HL-60 (cell line): Measurements from ENCODE around the gene MFAP1.
"Not testable (repeated sequence)": the region's sequence is repeated elsewhere in the genome, so short reads cannot be mapped to it uniquely, and the experiment has no call there.

Experiments
- DNase-seq, 2 experiments: peaks; one replicate each; pipeline ENCODE4 v3.0.0-alpha.2; 2010 to 2020; ENCODE audit warnings: low read depth in 1 of 2, low spot score in 1 of 2
- H3K27ac ChIP-seq: fragments of 250-450 bp; sonication (Bioruptor Pico); replicated peaks from 2 replicates; pipeline ENCODE4 v1.5.1; 2020; ENCODE audit warnings: mild to moderate bottlenecking, moderate library complexity
- H3K27me3 ChIP-seq: fragments of 250-450 bp; sonication (Bioruptor Pico); 2 replicates; pipeline ENCODE4 v1.5.1; 2021; ENCODE audit warnings: mild to moderate bottlenecking, moderate library complexity; ENCODE audit not compliant: insufficient read depth, poor library complexity, severe bottlenecking
- H3K4me3 ChIP-seq: replicated peaks from 2 replicates; pipeline ENCODE4 v1.5.1; 2011; ENCODE audit warnings: mild to moderate bottlenecking, control low read depth, low read length; ENCODE audit not compliant: insufficient read depth
- GABPA ChIP-seq: IDR thresholded peaks from 2 replicates; pipeline ENCODE4 v1.6.1; 2012; ENCODE audit warnings: low read depth
- POLR2AphosphoS5 ChIP-seq: IDR thresholded peaks from 2 replicates; pipeline ENCODE4 v1.6.1; 2012; ENCODE audit warnings: low read depth
- SPI1 ChIP-seq: IDR thresholded peaks from 2 replicates; pipeline ENCODE4 v1.6.1; 2012; ENCODE audit warnings: low read depth, mild to moderate bottlenecking, borderline replicate concordance
- TF ChIP-seq, protein P1 (sequence below): IDR thresholded peaks from 2 replicates; pipeline ENCODE4 v1.6.1; 2012; ENCODE audit warnings: low read depth; ENCODE audit not compliant: insufficient replicate concordance
- TF ChIP-seq, protein P2 (sequence below): IDR thresholded peaks from one replicate; pipeline ENCODE4 v1.5.1; 2011; ENCODE audit warnings: low read length, control low read depth, inconsistent platforms; ENCODE audit not compliant: insufficient read depth

The MFAP1 gene

DNA sequence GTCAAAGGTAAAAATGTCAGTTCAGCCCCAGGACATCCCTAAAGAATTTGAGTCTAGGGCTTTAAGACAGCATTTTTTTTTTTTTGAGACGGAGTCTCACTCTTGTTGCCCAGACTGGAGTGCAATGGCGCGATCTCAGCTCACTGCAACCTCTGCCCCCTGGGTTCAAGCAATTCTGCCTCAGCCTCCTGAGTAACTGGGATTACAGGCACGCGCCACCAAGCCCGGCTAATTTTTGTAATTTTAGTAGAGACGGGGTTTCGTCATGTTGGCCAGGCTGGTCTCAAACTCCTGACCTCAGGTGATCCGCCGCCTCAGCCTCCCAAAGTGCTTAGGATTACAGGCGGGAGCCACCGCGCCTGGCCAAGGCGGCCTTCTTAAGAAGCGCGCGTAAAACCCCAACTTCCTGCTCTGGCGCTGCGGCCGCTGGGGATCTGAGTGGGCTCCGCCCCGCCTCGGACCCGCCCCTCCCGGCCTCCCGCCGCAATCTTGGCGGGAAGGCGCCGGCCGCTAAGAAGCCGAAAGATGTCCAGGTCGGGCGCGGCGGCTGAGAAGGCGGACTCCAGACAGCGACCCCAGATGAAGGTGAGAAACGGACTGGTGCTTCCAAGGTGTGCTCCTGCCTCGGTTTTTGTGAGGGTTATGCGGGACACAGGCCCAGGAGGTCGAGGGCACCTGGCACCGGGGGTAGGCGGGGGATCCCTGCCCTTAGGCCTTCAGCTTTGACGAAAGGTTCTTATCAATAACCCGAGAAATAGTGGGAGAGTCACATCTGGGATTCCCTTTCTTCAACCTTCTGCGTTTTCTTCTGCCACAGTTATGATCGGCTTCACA, 2.2 kb upstream of the MFAP1 start, which contains the start of gene WDR76:
WDR76 (plus strand) TSS at position 495 of the 834 bp plus-strand sequence; CDS start at position 526, 31 bp downstream.
- TF ChIP-seq GABPA (no peak), POLR2AphosphoS5 (peak; percentile 70)
- H3K4me3 ChIP-seq: peak within 1 kb of the TSS; percentile 83
- H3K27ac ChIP-seq: peak within 1 kb of the TSS; percentile 85
- DNase-seq: peak; percentile 76 to 89
- H3K27me3 ChIP-seq: no peaks in the 10 kb centered on the region

DNA sequence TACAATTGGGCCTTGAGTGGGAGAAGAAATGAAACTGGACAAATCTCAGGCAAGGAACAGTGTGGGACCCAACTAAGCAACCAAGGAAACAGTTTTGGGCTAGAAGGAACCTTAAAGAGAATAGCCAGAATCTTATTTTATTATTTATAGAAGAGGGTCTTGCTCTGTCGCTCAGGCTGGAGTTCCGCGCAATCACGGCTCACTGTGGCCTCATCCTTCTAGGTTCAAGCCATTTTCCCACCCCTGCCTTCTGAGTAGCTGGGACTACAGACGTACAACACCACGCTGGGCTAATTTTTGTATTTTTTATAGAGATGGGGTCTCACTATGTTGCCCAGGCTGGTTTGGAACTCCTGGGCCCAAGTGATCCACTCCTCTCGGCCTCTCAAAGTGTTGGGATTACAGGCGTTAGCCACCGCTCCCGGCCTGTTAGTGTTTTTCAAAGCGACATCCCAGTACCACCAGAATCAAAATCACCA, 1.6 kb upstream of the MFAP1 start:
- Histone ChIP-seq H3K27ac (peak overlapping the region; percentile 85), H3K4me3 (no peak overlapping the region)
- TF ChIP-seq GABPA (no peak), POLR2AphosphoS5 (no peak), SPI1 (no peak)
- TF ChIP-seq, protein P1, sequence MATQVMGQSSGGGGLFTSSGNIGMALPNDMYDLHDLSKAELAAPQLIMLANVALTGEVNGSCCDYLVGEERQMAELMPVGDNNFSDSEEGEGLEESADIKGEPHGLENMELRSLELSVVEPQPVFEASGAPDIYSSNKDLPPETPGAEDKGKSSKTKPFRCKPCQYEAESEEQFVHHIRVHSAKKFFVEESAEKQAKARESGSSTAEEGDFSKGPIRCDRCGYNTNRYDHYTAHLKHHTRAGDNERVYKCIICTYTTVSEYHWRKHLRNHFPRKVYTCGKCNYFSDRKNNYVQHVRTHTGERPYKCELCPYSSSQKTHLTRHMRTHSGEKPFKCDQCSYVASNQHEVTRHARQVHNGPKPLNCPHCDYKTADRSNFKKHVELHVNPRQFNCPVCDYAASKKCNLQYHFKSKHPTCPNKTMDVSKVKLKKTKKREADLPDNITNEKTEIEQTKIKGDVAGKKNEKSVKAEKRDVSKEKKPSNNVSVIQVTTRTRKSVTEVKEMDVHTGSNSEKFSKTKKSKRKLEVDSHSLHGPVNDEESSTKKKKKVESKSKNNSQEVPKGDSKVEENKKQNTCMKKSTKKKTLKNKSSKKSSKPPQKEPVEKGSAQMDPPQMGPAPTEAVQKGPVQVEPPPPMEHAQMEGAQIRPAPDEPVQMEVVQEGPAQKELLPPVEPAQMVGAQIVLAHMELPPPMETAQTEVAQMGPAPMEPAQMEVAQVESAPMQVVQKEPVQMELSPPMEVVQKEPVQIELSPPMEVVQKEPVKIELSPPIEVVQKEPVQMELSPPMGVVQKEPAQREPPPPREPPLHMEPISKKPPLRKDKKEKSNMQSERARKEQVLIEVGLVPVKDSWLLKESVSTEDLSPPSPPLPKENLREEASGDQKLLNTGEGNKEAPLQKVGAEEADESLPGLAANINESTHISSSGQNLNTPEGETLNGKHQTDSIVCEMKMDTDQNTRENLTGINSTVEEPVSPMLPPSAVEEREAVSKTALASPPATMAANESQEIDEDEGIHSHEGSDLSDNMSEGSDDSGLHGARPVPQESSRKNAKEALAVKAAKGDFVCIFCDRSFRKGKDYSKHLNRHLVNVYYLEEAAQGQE: no peak
- TF ChIP-seq, protein P2, sequence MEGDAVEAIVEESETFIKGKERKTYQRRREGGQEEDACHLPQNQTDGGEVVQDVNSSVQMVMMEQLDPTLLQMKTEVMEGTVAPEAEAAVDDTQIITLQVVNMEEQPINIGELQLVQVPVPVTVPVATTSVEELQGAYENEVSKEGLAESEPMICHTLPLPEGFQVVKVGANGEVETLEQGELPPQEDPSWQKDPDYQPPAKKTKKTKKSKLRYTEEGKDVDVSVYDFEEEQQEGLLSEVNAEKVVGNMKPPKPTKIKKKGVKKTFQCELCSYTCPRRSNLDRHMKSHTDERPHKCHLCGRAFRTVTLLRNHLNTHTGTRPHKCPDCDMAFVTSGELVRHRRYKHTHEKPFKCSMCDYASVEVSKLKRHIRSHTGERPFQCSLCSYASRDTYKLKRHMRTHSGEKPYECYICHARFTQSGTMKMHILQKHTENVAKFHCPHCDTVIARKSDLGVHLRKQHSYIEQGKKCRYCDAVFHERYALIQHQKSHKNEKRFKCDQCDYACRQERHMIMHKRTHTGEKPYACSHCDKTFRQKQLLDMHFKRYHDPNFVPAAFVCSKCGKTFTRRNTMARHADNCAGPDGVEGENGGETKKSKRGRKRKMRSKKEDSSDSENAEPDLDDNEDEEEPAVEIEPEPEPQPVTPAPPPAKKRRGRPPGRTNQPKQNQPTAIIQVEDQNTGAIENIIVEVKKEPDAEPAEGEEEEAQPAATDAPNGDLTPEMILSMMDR: no peak

DNA sequence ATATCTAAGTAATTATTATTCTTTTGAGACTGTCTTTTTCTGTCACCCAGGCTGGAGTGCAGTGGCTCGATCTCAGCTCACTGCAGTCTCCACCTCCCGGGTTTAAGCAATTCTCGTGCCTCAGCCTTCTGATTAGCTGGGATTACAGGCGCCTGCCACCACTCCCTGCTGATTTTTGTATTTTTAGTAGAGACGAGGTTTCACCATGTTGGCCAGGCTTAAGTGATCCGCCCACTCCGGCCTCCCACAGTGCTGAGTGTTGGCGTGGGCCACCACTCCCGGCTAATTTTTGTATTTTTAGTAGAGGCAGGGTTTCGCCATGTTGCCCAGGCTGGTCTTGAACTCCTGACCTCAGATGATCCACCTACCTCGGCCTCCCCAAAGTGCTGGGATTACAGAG, 815 bp upstream of the MFAP1 start:
- peak overlapping the region; percentile 83 for H3K27ac ChIP-seq
- H3K4me3 ChIP-seq, H3K27me3 ChIP-seq, DNase-seq: not testable (repeated sequence)

More for the DNA sequence above, 1.6 kb upstream of the MFAP1 start:
- H3K27me3 ChIP-seq: no peaks in the 10 kb centered on the region
- no peak for DNase-seq

DNA sequence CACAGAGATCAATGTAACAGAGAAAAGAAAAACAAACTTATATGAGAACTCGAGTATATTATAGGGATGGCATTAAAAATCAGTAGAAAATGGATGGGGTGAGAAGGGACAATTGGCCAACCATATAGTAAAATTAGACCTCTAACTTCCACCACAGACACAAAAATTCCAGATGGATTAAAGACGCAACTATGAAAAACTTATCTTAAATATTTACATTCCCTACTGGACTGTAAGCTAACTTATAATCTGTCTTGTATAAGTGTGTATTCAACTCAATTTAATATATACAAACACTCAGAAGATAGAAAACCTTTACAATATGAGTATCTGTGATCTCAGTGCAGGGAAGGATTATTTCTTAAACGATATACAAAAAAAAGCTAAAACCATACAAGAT, 3.0 kb downstream of the MFAP1 start:
- Histone ChIP-seq H3K27me3 (no peaks in the 10 kb centered on the region), H3K4me3 (no peak overlapping the region), H3K27ac (no peak overlapping the region)
- no peak for DNase-seq
- TF ChIP-seq, protein P2: no peak
- TF ChIP-seq SPI1 (no peak), POLR2AphosphoS5 (no peak), GABPA (no peak)
- TF ChIP-seq, protein P1: no peak

DNA sequence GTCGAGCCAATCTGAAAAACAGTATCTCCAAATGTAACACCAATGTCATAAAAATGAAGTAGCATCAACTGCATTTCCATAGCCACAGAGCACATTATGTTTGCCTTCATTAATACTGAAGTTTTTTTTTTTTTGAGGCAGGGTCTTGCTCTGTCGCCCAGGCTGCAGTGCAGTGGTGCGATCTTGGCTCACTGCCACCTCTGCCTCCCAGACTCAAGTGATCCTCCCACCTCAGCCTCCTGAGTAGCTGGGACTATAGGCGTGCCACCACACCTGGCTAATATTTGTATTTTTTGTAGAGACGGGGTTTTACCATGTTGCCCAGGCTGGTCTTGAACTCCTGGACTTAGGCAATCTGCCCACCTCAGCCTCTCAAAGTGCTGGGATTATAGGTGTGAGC, 9.4 kb downstream of the MFAP1 start:
- not testable (repeated sequence) for H3K27me3 ChIP-seq, H3K4me3 ChIP-seq, DNase-seq, H3K27ac ChIP-seq
